ENCODE data around the gene MYO3A.

DNA sequence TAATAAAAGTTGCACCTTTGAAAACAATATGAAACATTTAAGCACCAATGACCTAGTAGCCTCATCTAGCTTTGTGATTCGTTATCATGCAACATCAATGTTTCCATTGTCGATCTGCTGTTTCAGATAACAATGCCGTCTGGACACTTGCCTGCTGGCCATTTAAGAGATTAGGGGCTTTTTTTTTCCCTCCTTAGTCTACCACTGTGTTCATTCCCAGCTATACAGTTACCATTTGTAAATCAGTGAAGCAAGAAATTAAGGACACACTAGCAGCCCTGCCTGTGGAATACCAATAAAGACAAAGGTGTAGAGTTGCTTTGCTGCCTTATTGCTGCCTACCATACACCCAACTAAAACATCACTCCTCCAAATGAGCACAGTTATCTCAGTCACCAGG lies 37.6 kb upstream of the MYO3A start:
- TF ChIP-seq, protein P1, sequence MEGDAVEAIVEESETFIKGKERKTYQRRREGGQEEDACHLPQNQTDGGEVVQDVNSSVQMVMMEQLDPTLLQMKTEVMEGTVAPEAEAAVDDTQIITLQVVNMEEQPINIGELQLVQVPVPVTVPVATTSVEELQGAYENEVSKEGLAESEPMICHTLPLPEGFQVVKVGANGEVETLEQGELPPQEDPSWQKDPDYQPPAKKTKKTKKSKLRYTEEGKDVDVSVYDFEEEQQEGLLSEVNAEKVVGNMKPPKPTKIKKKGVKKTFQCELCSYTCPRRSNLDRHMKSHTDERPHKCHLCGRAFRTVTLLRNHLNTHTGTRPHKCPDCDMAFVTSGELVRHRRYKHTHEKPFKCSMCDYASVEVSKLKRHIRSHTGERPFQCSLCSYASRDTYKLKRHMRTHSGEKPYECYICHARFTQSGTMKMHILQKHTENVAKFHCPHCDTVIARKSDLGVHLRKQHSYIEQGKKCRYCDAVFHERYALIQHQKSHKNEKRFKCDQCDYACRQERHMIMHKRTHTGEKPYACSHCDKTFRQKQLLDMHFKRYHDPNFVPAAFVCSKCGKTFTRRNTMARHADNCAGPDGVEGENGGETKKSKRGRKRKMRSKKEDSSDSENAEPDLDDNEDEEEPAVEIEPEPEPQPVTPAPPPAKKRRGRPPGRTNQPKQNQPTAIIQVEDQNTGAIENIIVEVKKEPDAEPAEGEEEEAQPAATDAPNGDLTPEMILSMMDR (IDR thresholded peaks at IDR 0.05 in 4 of 5, conservative IDR thresholded peaks at IDR 0.05 in 1 of 5): no peak
- no peak for TF ChIP-seq POLR2A (IDR thresholded peaks at IDR 0.05)

All from gastrocnemius medialis (tissue), 4 donors.